ENCODE data around the gene STON2. TPM values are rescaled to one million over a fixed set of nuclear protein-coding genes. Genes with fewer than 3 reads are reported as not detected.
A peak's percentile ranks its signal among the peaks of the same experiment; 100 is the strongest.

The STON2 gene, protein sequence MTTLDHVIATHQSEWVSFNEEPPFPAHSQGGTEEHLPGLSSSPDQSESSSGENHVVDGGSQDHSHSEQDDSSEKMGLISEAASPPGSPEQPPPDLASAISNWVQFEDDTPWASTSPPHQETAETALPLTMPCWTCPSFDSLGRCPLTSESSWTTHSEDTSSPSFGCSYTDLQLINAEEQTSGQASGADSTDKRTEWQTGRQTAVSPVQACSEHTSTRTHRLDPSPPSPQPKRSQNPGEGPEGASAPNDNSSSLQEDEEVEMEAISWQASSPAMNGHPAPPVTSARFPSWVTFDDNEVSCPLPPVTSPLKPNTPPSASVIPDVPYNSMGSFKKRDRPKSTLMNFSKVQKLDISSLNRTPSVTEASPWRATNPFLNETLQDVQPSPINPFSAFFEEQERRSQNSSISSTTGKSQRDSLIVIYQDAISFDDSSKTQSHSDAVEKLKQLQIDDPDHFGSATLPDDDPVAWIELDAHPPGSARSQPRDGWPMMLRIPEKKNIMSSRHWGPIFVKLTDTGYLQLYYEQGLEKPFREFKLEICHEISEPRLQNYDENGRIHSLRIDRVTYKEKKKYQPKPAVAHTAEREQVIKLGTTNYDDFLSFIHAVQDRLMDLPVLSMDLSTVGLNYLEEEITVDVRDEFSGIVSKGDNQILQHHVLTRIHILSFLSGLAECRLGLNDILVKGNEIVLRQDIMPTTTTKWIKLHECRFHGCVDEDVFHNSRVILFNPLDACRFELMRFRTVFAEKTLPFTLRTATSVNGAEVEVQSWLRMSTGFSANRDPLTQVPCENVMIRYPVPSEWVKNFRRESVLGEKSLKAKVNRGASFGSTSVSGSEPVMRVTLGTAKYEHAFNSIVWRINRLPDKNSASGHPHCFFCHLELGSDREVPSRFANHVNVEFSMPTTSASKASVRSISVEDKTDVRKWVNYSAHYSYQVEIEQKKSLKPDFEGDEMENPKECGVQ
- total RNA-seq (86.6 TPM), polyA plus RNA-seq (ENCODE audit: insufficient read depth, low read depth, low replicate concordance) (14.8 TPM)
- long read RNA-seq, donor 1, partial matches to known transcripts: 24 of 25 reads
- long read RNA-seq, donor 1, other reads (novel, unspliced or antisense): 0 of 25 reads
- long read RNA-seq, donor 2: 0 reads
- long read RNA-seq, donor 3, partial matches to known transcripts: 17 of 20 reads
- long read RNA-seq, donor 3, other reads (novel, unspliced or antisense): 0 of 20 reads
- long read RNA-seq, donor 4, partial matches to known transcripts: 26 of 27 reads
- long read RNA-seq, donor 4, other reads (novel, unspliced or antisense): 0 of 27 reads
- long read RNA-seq, donor 5: 0 reads
- long read RNA-seq, donor 6, partial matches to known transcripts: 8 of 20 reads
- long read RNA-seq, donor 6, other reads (novel, unspliced or antisense): 12 of 20 reads
- long read RNA-seq, donor 7, full-length matches to known transcripts: 1 of 17 reads
- long read RNA-seq, donor 7, partial matches to known transcripts: 8 of 17 reads
- long read RNA-seq, donor 7, other reads (novel, unspliced or antisense): 8 of 17 reads
- long read RNA-seq, donor 8, partial matches to known transcripts: 6 of 15 reads
- long read RNA-seq, donor 8, other reads (novel, unspliced or antisense): 9 of 15 reads
- long read RNA-seq, donor 9, partial matches to known transcripts: 0 of 1 reads
- long read RNA-seq, donor 9, other reads (novel, unspliced or antisense): 0 of 1 reads
- long read RNA-seq, donor 10, partial matches to known transcripts: 0 of 8 reads
- long read RNA-seq, donor 10, other reads (novel, unspliced or antisense): 7 of 8 reads

DNA sequence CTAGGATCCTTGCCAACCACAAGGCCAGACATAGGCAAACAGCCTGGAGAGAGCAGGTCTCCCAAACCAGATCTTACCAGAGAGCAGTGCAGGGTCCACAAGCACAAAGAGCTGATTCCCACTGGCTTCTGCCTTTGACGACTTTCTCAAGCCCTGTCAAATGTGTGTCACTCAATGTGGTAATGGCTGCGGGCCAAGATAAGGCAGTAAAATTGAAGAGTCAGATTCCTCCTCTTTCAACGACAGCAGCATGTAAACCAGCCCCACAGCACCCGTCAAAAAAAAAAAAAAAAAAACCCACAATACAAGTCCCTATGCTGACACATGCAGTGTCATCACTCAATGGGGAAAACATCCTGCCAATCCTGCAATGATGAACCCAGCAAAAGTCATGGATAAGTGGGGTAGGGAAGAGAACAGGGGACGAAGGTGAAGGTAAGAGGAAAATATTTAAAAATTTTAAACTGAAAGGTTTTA is at the start of gene STON2:
Gene STON2, minus strand, starts transcription at position 123 of the 477 bp plus-strand sequence. CDS start 1,942 bp downstream, outside the sequence.
- DNase-seq (no peak), FAIRE-seq (no peak)
- H3K36me3 ChIP-seq (ENCODE audit: control insufficient read depth in 2 of 3, insufficient read depth in 3 of 3, low read length in 3 of 3): peaks cover 2 to 10% (median 5%) of the 10 kb centered on the region in 3 donors
- no peaks in the 10 kb centered on the region for H3K9me3 ChIP-seq (ENCODE audit: control insufficient read depth in 2 of 3, insufficient read depth in 1 of 3, low read length in 3 of 3)
- TF ChIP-seq, protein P1, sequence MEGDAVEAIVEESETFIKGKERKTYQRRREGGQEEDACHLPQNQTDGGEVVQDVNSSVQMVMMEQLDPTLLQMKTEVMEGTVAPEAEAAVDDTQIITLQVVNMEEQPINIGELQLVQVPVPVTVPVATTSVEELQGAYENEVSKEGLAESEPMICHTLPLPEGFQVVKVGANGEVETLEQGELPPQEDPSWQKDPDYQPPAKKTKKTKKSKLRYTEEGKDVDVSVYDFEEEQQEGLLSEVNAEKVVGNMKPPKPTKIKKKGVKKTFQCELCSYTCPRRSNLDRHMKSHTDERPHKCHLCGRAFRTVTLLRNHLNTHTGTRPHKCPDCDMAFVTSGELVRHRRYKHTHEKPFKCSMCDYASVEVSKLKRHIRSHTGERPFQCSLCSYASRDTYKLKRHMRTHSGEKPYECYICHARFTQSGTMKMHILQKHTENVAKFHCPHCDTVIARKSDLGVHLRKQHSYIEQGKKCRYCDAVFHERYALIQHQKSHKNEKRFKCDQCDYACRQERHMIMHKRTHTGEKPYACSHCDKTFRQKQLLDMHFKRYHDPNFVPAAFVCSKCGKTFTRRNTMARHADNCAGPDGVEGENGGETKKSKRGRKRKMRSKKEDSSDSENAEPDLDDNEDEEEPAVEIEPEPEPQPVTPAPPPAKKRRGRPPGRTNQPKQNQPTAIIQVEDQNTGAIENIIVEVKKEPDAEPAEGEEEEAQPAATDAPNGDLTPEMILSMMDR (IDR thresholded peaks at IDR 0.05; ENCODE audit: borderline replicate concordance, extremely low read depth, insufficient read depth): no peak
- H3K4me3 ChIP-seq (ENCODE audit: low read length in 3 of 3): no peak within 1 kb of the TSS
- H3K27me3 ChIP-seq (ENCODE audit: control insufficient read depth, insufficient read depth, low read length): no peaks in the 10 kb centered on the region
- peak within 1 kb of the TSS in 1 of 3 donors; percentile 48 for H3K9ac ChIP-seq (ENCODE audit: low read length in 3 of 3)
- peaks cover 0 to 18% (median 13%) of the 10 kb centered on the region in 3 donors for H3K4me1 ChIP-seq (ENCODE audit: control insufficient read depth in 2 of 3, insufficient read depth in 2 of 3, low read depth in 1 of 3, low read length in 3 of 3)
- intact Hi-C loops (cut with DNase I): no loop called here
- peak within 1 kb of the TSS; percentile 24 to 39 for H3K27ac ChIP-seq (ENCODE audit: low read depth in 2 of 2, low read length in 2 of 2)

DNA sequence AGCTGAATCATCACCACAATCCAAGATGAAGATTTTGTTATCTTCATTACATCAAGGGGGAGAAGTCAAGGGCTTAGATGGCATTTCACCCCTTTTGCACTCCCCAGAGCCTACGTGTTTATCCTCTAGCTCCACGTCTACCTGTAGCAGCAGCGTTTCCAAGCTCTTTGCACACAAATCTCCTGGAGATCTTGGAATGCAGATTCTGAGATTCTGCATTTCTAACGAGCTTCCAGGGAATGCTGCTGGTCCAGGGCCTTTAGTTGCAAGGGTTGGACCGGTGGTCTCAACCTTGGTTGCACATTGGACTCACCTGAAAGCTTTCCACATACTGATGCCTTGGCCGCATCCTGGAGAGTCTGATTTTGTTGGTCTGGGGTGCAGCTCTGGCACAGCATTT is 49.5 kb upstream of the STON2 start:
- no peaks in the 10 kb centered on the region for H3K9me3 ChIP-seq (ENCODE audit: control insufficient read depth in 2 of 3, insufficient read depth in 1 of 3, low read length in 3 of 3)
- intact Hi-C loops (cut with DNase I): no loop called here
- FAIRE-seq: no peak
- H3K27me3 ChIP-seq (ENCODE audit: control insufficient read depth, insufficient read depth, low read length): no peaks in the 10 kb centered on the region
- no peak overlapping the region for H3K27ac ChIP-seq (ENCODE audit: low read depth in 2 of 2, low read length in 2 of 2)
- no peak for DNase-seq
- H3K4me3 ChIP-seq (ENCODE audit: low read length in 3 of 3): no peak overlapping the region
- peaks cover 0 to 16% (median 0%) of the 10 kb centered on the region in 3 donors for H3K4me1 ChIP-seq (ENCODE audit: control insufficient read depth in 2 of 3, insufficient read depth in 2 of 3, low read depth in 1 of 3, low read length in 3 of 3)
- no peaks in the 10 kb centered on the region for H3K36me3 ChIP-seq (ENCODE audit: control insufficient read depth in 2 of 3, insufficient read depth in 3 of 3, low read length in 3 of 3)
- H3K9ac ChIP-seq (ENCODE audit: low read length in 3 of 3): no peak overlapping the region
- TF ChIP-seq, protein P1 (IDR thresholded peaks at IDR 0.05; ENCODE audit: borderline replicate concordance, extremely low read depth, insufficient read depth): no peak

DNA sequence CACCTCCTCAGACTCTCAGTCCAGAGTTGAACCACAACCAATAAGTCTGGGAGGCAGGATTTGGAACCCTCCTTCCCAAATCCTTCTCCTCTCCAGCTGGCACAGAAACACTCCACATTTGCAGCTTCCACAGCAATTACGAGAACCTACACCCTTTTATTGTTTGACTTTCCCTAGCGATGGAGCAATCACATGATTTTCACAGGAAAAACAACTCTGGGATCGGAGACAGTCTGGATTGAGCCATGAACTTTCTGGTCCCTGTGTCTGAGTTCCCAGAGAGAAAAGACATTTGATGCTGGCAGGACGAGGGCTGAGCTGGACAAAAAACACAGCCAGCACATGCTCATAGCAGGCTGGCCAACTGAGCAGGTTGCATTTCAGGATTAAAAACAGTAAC is 49.0 kb upstream of the STON2 start:
- H3K9ac ChIP-seq (ENCODE audit: low read length in 3 of 3): no peak overlapping the region
- TF ChIP-seq, protein P1 (IDR thresholded peaks at IDR 0.05; ENCODE audit: borderline replicate concordance, extremely low read depth, insufficient read depth): no peak
- no peaks in the 10 kb centered on the region for H3K27me3 ChIP-seq (ENCODE audit: control insufficient read depth, insufficient read depth, low read length)
- no peaks in the 10 kb centered on the region for H3K9me3 ChIP-seq (ENCODE audit: control insufficient read depth in 2 of 3, insufficient read depth in 1 of 3, low read length in 3 of 3)
- H3K4me1 ChIP-seq (ENCODE audit: control insufficient read depth in 2 of 3, insufficient read depth in 2 of 3, low read depth in 1 of 3, low read length in 3 of 3): peaks cover 0 to 16% (median 0%) of the 10 kb centered on the region in 3 donors
- H3K36me3 ChIP-seq (ENCODE audit: control insufficient read depth in 2 of 3, insufficient read depth in 3 of 3, low read length in 3 of 3): no peaks in the 10 kb centered on the region
- FAIRE-seq (no peak), DNase-seq (peak in 1 of 5 donors; percentile 18)
- H3K4me3 ChIP-seq (ENCODE audit: low read length in 3 of 3): no peak overlapping the region
- no peak overlapping the region for H3K27ac ChIP-seq (ENCODE audit: low read depth in 2 of 2, low read length in 2 of 2)
- intact Hi-C loops (cut with DNase I): no loop called here

All from kidney (tissue), 22 donors.